Stimulated activated CD8-positive, alpha-beta memory T cell treated with anti-CD3 and anti-CD28 coated beads, Interleukin-7, amount 100 ng/mL, for 1 hour (primary cell): ENCODE measurements around the gene DMRT1.

ENCODE experiments used
- DNase-seq, 2 donors: peaks; one replicate each; pipeline ENCODE4 v3.0.0-alpha.2; 2020; ENCODE audit warnings: low read depth in 2 of 2

The DMRT1 gene

GRCh38 chr9:971901-972500 is 130.5 kb downstream of the DMRT1 start:
- DNase-seq: no peak

GRCh38 chr9:972501-973294 is 131.2 kb downstream of the DMRT1 start:
- DNase-seq: no peak

- DNase-seq: no peak
These were observed 131.9 kb downstream of the DMRT1 start for GRCh38 chr9:973295-973834.

DNA sequence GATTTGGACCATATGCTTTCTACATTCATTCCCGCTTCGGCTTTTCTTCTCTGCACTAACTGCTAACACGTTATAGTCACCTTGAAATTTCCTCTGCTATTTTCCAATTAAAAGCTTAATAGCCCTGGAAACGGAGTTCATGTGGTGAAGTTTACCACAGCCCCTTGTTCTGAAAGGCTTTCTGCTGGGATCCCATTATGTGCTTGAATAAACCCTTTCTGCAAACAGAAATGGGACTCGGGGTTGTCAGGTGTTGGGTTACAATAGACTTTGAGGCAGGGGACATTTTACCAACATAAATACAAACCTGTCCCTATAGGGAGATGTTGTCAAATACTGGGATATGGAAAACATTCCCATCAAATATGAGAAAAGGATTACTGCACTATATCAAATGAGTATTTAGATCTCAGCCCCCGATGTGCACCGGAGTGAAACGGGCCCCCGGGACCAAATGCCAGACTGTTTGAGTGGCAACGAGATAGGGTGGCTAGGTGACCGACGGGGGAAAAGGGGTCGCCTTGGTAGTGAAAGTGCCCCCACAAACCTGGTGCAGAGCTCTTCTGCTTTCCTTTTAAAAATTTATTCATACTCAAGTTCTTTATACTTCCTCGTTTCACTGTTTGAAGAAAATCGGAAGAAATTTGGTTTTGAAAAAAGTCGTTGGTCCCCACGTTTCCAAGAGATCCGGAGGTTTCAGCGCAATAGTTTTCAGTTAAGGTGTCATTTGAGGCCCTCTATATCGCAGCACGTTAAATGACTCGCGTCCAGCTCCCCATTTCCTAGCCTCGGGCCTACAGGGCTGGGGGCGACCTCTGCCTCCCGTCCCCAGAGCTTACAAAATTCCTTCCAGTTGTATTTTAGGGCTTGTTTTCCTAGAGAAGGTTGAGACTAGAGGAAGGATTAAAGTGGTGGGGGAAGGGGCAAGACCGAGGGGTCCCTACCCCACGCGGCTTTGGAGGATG is 132.8 kb downstream of the DMRT1 start:
- DNase-seq: no peak

DNA sequence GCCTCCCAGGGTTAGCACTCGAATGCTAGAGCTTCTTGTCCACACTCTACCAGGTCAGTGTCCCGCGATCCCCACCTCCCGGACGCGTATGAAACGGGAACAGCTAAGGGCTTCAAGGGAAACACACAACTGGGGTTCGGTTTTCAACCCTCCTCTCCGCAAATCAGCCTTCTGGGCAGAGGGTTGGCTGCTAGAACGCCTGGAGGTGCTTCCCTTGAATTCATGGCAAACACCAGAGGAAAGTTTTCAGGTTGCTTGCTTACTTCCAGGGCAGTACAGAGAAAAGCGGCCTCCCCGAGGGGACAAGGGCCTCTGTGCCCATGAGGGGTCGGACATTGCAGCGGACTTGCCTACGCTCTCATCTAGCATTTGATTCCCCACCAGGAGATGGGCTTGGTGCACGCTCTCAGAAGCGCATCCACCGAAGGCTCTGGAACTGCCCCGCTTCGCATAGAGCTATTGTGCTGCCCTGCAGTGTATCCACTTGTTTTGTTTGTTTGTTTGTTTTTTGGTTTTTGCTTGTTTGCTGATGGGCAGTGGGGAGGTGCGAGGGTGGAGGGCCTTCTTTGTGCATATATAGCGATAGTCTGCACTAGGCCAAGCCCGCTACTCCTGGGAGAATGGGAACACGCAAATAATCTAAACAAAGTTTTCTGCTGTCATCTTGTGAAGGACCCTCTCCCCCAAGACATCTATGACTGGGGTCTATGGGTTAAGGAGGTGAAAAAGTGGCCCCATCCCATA is 133.7 kb downstream of the DMRT1 start:
- DNase-seq: no peak

DNA sequence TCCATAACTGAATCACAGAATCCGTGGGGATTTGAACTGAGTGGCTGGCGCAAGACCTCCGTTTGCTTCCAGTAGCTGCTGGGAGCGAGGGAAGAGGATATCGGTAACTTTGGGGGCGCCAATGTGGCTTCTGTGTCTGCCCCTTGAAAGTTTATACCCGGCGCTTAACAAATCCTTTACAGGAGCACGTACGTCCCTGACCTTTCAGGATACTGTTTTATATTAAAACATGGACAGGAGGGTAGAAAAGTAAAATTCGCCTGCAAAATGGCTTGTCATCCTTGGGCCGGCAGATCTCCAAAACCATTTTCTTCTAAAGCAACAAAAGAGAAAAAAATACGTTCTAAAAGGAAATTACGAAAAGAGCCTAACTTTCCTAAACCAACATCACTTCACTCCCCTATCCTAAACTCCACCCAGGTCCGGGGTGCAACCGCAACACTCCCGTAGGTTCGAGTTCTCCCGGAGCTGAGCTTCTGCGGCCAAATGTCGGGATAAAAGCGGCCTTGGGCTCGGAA is 134.3 kb downstream of the DMRT1 start:
- DNase-seq: no peak

DNA sequence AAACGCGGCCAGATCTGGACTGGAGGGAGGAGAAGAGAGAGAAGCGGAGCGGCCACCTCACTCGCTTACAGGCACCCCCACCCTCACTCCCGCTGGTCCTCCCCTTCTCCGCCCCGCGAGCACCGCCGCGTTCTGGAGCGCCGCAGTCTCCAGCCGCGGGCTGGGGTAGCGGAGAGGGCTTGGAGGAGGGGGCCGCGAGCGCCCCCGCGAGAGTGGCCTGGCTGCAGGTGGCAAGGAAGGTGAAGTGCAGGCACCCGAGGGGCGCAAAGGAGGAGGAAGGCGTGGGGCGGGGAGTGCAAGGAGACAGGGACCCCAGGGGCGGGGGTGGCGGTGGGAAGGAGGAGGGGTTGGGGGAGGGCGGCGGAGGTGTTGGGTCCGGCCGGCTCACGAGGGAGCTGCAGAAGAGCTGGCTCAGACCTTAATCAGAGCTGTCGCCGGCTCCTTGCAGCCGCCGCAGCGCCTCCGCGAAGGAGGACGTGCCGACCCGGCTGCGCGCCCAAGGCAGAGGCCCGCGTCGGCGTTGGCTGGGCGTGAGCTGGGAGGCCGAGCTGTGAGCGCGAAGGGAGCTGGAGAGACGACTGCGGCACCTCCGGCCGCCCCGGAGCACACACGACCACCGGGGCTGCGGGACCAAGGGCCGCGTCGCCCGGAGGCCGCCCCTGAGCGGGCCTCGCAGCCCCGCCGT is 134.9 kb downstream of the DMRT1 start, which contains the start of gene DMRT3:
Gene DMRT3 (plus strand): TSS at position 398 of the 685 bp plus-strand sequence. CDS start 347 bp downstream, outside the sequence.
- DNase-seq: no peak

- no peak for DNase-seq
These were observed 135.7 kb downstream of the DMRT1 start for GRCh38 chr9:976943-977837.

DNA sequence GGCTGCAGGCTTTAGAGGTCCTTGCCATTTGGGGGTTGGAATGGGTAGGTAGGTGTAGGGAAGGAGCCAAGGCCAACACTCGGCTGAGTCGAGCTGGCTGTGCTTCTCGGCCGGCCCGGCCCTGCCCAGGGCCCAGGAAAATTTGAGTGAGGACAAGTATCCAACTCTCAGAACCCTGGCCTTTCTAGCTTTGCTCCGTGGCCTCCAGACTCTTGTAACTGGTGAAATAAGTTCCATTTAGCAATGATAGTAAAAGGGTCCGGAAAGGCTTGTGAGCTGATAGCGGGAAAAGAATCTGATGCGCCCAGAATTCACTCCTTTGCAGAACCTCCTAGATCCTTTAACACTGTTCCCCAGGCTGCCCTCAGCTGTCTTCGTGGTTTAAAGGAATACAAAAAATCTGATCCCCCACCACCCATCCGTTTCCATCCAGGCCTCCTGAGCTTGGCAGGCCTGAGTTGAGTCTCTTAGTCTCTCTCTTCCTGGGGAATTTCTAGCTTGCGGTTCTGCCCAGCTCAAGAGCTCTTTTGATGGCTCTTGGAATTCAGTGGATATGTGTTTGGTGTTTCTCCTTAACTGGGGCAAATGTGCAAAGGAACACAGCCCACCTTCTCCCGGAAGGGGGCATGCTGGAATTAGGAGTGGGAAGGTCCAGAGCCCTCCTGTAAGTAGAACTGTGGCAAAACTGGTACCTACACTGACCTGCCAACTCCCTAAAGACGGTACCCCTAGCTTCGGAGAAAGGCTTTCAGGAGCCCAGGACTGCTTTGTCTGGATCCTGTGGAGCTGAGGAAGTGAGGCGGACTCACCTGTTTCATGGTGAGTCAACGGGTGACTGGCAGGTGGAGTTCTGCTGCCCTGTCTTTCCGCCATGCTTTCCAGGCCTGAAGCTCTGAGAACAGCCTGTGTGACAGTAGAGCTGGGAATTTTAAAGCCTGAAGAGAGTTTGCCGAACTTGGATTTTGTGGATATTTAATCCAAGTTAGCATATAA is 136.6 kb downstream of the DMRT1 start:
- DNase-seq: no peak

DNA sequence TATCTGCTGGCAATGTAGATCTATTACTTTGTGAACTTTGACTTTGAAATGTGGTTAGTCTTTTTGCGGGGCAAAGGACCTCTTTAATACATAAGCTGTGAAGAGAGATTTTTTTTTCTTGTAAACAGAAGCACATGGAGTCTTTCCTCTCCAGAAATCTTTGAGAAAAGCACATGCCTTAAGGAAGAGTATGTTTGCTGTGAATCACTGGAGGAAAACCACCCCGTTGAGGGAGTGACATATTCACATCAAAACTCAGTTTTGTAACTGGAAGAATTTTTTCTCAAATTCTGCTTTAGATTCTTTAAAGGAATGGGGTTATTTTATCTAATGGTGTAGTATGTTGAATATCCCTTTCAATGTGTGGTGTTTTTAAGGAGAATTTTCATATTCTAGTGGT is 138.5 kb downstream of the DMRT1 start:
- DNase-seq: no peak

DNA sequence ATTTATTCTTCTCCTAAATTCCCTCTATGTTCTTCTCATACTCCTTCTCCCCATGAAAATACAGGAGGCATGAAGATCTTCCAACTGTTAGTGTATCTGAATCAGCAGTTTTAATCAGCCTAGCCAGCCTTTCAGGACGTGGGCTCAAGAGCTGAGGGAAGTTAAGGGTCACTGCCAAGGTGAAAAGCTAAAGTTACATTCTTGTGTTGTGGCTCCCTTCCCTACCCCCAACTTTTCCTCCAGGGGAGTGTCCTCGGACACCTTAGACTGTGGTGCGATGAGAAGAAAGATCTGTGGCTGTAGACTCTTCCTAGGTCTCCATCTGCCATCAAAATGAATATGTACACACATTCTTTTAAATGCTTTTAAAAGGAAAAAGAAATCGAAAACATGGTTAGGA is 139.1 kb downstream of the DMRT1 start:
- DNase-seq: no peak

DNA sequence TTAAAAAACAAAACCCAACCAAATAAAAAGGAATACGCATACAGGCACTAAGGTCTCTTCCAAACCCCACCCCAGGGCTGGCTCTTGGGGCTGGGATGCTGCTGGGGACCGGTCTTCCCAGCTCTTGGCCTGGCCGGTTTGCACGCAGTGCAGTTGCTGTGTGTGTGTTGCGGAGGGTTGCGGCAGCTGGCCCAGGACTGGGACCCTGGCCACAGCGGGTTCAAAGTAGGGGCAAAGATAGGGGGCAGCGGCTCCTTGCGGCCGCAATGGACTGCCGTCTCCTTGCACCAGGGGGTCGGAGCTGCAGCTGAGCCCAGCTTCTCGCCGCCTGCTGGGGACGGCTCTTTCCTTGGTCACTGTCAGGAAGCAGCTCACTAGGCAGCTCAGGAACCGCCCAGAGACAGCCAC is 140.0 kb downstream of the DMRT1 start:
- DNase-seq: no peak

- no peak for DNase-seq
These were observed 141.1 kb downstream of the DMRT1 start for GRCh38 chr9:982394-983230.

- DNase-seq: no peak
These were observed 152.5 kb downstream of the DMRT1 start for GRCh38 chr9:994005-994404.

DNA sequence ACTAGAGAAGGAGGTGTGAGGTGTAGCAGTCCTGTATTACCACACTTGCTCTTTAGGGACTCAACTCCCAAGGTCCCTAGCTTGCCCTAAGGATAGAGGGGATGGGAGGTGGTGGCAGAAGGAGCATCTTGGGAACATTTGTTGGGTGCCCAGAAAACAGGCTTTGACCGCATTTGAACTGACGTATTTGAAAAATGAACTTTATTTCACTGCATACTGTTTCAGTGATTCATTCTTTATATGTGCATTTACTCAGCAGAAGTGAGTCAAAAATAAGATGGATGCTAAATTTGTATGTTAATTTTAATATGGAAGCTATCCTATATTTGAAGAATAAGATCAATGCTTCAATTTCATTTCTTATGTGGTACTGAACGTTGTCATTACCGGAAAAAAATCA is 153.7 kb downstream of the DMRT1 start:
- no peak for DNase-seq

- no peak for DNase-seq
These were observed 154.3 kb downstream of the DMRT1 start for GRCh38 chr9:995781-996180.
